Lower leg skin (tissue), 3 donors: ENCODE measurements around the gene NUP188.

Experiments
- POLR2A ChIP-seq, 2 donors: fragments of 450-650 bp; IDR thresholded peaks; one replicate each; pipeline ENCODE4 v1.6.1; 2016 to 2017; ENCODE audit warnings: antibody characterized with exemption in 2 of 2, mild to moderate bottlenecking in 1 of 2, moderate library complexity in 1 of 2
- TF ChIP-seq, protein P1 (sequence below), 3 donors: fragments of 450-650 bp; IDR thresholded peaks; one replicate each; pipeline ENCODE4 v1.5.1; 2016; ENCODE audit warnings: antibody characterized with exemption in 3 of 3, mild to moderate bottlenecking in 3 of 3, moderate library complexity in 2 of 3

DNA sequence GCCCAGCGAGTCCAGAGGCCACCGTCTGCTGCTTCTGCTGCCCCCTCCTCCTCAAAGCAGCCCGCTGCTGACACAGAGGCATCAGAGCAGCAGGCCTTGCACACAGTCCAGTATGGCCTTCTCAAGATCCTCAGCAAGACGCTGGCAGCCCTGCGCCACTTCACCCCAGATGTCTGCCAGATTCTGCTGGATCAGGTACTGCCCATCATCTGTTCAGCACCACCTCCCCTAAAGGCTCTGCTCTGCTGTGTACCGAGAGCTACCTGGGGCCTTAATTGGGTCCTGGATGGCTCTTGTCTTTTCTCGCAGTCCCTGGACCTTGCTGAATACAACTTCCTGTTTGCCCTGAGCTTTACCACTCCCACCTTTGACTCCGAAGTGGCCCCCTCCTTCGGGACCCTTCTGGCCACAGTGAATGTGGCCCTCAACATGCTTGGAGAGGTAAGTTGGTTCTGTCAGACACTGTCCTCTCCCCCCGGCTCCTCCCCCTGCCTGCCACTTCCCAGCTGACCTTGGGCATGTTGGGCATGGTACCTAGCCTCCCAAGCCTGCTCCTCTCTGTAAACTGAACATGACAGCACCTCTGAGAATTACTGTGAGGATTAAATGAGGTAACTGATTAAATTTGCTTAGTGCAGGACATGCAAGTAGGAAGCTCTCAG is 58.0 kb downstream of the NUP188 start:
- TF ChIP-seq, protein P1, sequence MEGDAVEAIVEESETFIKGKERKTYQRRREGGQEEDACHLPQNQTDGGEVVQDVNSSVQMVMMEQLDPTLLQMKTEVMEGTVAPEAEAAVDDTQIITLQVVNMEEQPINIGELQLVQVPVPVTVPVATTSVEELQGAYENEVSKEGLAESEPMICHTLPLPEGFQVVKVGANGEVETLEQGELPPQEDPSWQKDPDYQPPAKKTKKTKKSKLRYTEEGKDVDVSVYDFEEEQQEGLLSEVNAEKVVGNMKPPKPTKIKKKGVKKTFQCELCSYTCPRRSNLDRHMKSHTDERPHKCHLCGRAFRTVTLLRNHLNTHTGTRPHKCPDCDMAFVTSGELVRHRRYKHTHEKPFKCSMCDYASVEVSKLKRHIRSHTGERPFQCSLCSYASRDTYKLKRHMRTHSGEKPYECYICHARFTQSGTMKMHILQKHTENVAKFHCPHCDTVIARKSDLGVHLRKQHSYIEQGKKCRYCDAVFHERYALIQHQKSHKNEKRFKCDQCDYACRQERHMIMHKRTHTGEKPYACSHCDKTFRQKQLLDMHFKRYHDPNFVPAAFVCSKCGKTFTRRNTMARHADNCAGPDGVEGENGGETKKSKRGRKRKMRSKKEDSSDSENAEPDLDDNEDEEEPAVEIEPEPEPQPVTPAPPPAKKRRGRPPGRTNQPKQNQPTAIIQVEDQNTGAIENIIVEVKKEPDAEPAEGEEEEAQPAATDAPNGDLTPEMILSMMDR (IDR thresholded peaks at IDR 0.05): no peak
- no peak for TF ChIP-seq POLR2A (IDR thresholded peaks at IDR 0.05)
